Measurements from ENCODE around the gene HRK. TPM values are rescaled to one million over a fixed set of nuclear protein-coding genes. Genes with fewer than 3 reads are reported as not detected.

Gene HRK
- total and polyA plus RNA-seq, 2 of the 13 experiments (the other 11 are each of a cell fraction or from before 2014, with no cell fraction given), result 0.02 TPM; not detected in 1

GRCh38 chr12:116910280-116910644, 29.0 kb upstream of the HRK start:
- Histone ChIP-seq H3K27me3 (ENCODE audit: control insufficient read depth in 1 of 2, insufficient read depth in 2 of 2, low read length in 2 of 2) (no peaks in the 10 kb centered on the region), H3K9me3 (ENCODE audit: low read length) (no peaks in the 10 kb centered on the region), H3K36me3 (replicated peaks in 1 of 2; ENCODE audit: control insufficient read depth in 1 of 2, insufficient read depth in 2 of 2, low read length in 2 of 2) (0 out of 5 replicates have a peak, but pooled peaks cover 0 to 3% of the 10 kb centered on the region in 2 experiments), H3K4me2 (ENCODE audit: low read depth, low read length) (peak overlapping the region; percentile 92), H3K27ac (ENCODE audit: extremely low read length, insufficient read depth, low read length) (peak overlapping the region; percentile 79), H3K79me2 (ENCODE audit: insufficient read depth, low read length) (peaks cover 8% of the 10 kb centered on the region), H2AFZ (ENCODE audit: low read length) (peak overlapping the region; percentile 45), H3K4me3 (replicated peaks in 1 of 3; ENCODE audit: insufficient read depth in 1 of 3, low read depth in 2 of 3, low read length in 3 of 3) (peak overlapping the region; percentile 66 to 88 (median 78)), H3K9ac (ENCODE audit: insufficient read depth, low read depth, low read length) (peak overlapping the region; percentile 88), H3K4me1 (ENCODE audit: insufficient read depth, low read length) (peaks cover 26% of the 10 kb centered on the region), H4K20me1 (ENCODE audit: insufficient read depth, low read length) (no peaks in the 10 kb centered on the region)
- FAIRE-seq, result no peak
- in situ Hi-C loops (cut with HindIII; ENCODE audit: extremely low pct_ligation_motif_present, low pct_unique_long_range_greater_than_20kb) (loop anchor here (10.0 kb wide), 1 partner anchor 205 kb away; no protein-coding TSS in a partner anchor), intact Hi-C loops (cut with micrococcal nuclease; ENCODE audit: unreplicated experiment) (loop anchor here (10.0 kb wide), 1 partner anchor 175 kb away; the partner anchor contains the start of genes RNFT2 and SPRING1)
- ChIA-PET POLR2A (interaction anchor here (1.9 kb wide), 1 partner anchor 174 kb away, joined by 4 read pairs; no protein-coding TSS in a partner anchor), CTCF (ENCODE audit: low intra/inter-chr PET ratio, low total read pairs) (no interaction called here)
- ATAC-seq, result no peak
- BruUV-seq (replicated peaks), result no TSS peak
- DNase-seq (ENCODE audit: low spot score), result no peak
- WGBS (ENCODE audit: low lambda C conversion rate), result 18% methylated on average over 4 of the region's 4 CpGs
- TF ChIP-seq MIER3 (CRISPR knock-in tag; IDR thresholded peaks at IDR 0.05; ENCODE audit: borderline replicate concordance), result no peak
- no peak for TF ChIP-seq TGIF2 (CRISPR knock-in tag; IDR thresholded peaks at IDR 0.05)
- no peak for TF ChIP-seq ZNF773 (CRISPR knock-in tag; IDR thresholded peaks at IDR 0.05; ENCODE audit: borderline replicate concordance)
- TF ChIP-seq SRY (CRISPR knock-in tag; IDR thresholded peaks at IDR 0.05), result no peak
- TF ChIP-seq ZBTB7A (CRISPR knock-in tag; IDR thresholded peaks at IDR 0.05), result no peak
- TF ChIP-seq ZNF800 (CRISPR knock-in tag; IDR thresholded peaks at IDR 0.05), result no peak
- TF ChIP-seq ZNF318 (CRISPR knock-in tag; IDR thresholded peaks at IDR 0.05), result no peak
- no peak for TF ChIP-seq NCOA2 (CRISPR knock-in tag; IDR thresholded peaks at IDR 0.05)
- TF ChIP-seq ARNT (IDR thresholded peaks at IDR 0.05), result no peak
- no peak for TF ChIP-seq NFATC3 (CRISPR knock-in tag; IDR thresholded peaks at IDR 0.05)
- TF ChIP-seq ZUFSP (CRISPR knock-in tag; IDR thresholded peaks at IDR 0.05; ENCODE audit: borderline replicate concordance), result no peak
- TF ChIP-seq PBX2 (CRISPR knock-in tag; IDR thresholded peaks at IDR 0.05), result no peak
